Stimulated activated CD4-positive, alpha-beta T cell treated with anti-CD3 and anti-CD28 coated beads, TNF-alpha, amount 100 ng/mL, for 24 hours (primary cell): ENCODE measurements around the gene GLUL.

ENCODE experiments used
- DNase-seq, 3 experiments: peaks; one replicate each; pipeline ENCODE4 v3.0.0-alpha.2; 2020; ENCODE audit warnings: low read depth in 3 of 3

The GLUL gene

DNA sequence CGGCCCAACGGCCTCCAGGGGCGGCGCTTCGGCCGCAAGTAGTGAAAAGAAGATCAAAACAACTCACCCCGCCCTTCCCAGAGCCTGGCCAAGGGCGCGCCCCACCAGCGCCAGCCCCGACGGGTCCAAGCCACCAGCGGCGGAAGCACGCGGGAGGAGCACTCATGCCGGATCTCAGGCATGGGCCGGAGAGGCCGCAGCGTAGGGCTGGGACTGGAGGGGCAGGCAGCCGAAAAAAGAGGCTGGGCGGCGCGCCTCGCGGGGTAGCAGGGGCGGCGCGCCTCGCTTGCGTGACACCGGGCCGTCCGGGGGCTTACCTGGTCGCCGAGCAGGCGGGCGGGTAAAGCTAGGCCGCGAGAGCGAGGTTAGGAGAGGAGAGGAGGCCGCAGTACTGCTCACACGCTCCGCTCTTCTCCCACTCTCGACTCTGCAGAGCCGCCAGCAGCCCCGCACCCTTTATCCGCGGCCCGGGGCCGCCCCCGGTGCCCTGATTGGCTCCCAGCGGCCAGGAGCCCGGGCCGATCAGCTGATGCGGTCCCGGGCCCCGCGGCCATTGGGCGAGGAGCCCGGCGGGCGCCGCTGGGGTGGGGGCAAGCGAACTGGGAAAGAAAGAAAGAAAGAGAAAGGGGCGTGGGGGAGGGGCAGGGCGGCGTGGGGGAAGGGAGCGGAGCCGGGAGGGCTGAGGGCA is at the start of gene GLUL:
GLUL (minus strand) TSS at position 429 of the 688 bp plus-strand sequence. CDS start 3,053 bp downstream, outside the sequence.
- DNase-seq, result peak; percentile 37 to 68 (median 38)

DNA sequence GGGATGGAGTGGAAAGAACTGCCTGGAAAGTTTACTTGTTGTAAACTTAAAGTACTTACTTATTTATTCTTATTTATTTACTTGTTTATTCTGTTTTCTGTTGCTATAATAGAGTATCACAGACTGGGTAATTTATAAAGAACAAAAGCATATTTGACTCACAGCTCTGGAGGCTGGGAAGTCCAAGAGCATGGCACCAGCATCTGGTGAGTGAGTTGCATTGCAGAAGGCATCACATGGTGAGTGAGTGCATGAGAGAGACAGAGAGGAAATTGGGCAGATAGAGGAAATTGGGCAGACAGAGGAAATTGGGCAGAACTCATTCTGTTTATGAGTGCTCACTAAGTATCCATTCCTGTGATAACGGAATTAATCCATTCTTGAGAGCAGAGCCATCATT is 46.7 kb upstream of the GLUL start:
- no peak for DNase-seq

DNA sequence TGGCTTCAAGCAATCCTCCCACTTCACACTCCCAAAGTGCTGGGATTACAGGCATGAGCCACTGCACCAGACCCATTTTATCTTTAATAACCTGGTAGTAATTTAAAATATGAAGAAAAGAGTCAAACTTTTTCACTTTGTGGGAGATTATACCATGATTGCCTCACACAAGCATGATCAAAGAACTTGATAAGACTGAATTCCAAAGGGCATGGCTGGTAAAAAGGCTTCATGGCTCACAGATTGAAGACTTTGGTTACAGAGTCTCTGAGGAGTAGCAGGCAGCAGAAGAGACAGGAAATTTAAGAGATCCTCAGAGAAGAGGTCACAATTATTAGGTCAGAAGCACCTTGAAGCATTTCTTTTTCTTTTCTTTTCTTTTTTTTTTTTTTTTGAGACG is 42.0 kb upstream of the GLUL start:
- no peak for DNase-seq

DNA sequence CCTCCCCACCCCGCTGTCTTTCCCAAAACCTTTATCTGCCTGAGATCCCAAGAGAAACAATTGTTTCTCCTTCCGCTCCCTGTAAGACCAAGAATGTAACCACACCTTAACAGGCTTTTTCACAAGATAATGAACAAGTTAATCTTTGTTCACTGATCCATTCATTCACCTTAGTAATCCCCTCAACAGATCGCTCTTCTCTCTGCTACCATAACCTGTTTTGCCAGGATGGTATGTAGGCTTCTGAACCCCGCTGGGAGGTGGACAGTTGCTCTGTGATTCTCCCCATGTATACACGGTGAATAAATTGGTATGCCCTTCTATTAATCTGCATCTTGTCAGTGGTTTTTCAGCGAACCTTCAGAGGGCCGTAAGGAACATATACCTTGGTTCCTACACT is 39.7 kb upstream of the GLUL start:
- DNase-seq, result no peak

DNA sequence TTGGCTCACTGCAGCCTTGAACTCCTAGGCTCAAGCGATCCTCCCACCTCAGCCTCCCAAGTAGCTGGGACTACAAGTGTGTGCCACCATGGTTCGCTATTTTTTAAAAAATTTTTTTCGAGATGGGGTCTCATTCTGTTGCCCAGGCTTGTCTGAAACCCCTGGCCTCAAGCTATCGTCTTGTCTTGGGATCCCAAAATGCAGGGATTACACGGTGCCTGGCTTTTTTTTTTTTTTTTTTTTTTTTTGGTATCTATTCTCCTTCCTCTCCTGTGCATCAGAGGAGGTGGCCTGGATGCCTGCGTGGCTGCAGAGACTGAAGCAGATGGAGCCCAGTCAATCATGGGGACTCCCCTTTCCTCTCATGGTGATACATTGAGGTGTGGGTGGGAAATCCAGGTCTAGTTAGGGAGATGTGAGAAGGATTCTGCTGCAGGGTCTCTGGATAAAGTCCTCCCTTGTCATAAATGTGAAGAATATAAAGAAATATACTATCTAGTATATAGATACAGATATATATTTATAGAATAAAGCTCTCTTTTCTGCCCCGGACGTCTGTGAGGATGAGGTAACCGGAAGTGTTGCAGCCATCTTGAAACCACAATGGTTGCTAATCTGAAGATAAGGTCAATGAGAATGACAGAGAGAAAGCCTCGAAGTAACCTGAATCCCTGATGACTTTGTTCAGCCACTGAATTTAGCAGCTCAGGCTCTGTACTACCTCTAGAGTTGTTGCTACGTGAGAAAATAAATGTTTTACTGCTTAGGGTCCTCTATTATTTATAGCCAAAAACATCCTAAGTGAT is 38.9 kb upstream of the GLUL start:
- DNase-seq, result peak in 1 of 3 experiments; percentile 24

DNA sequence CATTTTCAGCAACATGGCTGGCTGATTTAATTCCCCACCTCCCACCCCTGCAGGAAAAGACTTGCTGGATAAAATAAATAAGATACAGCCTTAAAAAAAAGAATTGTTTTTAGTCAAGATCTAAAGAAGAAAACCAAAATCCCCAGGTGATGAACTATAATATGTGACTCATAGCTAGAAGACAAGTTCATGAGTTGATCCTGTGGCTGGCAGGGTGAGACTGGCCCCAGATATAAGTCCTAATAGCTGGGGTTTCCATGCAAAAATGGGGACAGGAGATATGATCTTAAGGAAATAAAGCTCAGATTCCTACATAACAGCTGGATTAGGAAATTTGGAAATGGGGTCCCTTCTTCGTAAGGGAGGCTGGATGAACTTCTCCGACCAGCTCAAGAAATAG is 36.5 kb upstream of the GLUL start:
- DNase-seq, result no peak

DNA sequence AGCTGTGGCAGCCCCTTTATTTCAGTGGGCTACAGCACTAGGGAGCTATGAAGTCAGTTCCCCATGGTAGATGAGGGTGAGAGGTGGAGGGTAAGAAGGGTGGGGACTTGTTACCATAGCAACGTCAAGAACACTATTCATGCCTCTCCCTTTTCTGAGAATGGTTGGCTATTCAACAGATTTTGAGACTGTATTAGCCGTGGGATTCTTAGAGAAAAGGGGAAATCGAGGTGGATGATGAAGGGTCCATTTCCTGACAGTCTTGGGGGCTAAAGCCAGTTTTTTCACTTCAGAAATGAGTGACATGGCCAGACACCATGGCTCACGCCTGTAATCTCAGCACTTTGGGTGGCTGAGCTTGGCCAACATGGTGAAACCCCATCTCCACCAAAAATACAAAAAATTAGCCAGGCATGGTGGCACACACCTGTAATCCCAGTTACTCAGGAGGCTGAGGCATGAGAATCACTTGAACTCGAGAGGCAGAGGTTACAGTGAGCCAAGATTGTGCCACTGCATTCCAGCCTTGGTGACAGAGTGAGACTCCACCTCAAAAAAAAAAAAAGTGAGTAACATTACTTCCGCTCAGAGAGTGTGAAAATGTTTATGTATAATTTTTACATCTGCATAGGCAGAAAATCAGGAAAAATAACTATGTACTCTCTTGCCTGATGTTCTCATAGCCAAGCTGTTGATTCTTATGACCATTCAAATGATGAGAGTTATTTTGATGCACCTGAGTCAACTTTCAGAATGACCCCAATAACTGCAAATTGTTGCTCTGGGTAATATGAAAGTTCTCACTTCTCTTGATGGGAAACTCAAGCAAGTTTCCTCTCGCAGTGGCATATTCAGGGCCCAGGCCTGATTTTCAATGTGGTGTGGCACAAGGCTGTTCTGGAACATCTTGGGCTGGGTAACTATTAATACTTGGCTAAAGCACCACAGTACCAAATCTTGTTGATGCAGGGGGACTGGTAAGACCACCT is 35.1 kb upstream of the GLUL start:
- no peak for DNase-seq

DNA sequence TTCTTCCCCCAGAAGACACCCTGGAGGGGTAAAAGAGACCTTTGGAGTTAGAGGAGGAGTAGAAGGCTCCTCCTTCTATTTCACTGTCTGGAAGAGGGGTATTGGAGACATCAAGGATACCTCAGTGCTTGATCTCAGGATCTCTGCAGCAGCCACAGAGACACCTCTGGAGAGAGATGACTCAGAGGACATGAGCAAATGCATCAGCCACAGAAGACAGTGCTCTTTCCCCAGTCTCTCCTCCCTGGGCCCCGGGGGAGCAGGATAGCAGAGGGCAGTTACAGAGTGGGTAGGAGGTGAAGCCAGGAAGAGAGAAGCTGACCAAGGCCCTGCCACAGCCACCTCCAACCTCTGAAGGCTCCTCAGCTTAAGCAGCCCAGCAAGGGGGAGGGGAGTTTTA is 24.2 kb upstream of the GLUL start:
- DNase-seq, result no peak

DNA sequence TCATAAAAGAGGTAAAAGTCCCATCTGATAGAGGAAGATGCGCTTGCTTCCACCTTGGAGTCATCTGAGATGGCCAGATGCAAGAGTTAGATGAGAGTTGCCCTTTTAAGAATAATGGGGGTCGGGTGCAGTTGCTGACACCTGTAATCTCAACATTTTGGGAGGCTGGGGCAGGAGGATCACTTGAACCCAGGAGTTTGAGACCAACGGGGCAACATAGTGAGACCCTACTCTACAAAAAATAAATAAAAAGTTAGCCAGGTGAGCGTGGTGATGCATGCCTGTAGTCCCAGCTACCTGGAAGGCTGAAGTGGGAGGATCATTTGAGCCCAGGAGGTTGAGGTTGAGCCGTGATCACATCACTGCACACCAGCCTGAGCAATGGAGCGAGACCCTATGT is 22.4 kb upstream of the GLUL start:
- DNase-seq, result no peak

DNA sequence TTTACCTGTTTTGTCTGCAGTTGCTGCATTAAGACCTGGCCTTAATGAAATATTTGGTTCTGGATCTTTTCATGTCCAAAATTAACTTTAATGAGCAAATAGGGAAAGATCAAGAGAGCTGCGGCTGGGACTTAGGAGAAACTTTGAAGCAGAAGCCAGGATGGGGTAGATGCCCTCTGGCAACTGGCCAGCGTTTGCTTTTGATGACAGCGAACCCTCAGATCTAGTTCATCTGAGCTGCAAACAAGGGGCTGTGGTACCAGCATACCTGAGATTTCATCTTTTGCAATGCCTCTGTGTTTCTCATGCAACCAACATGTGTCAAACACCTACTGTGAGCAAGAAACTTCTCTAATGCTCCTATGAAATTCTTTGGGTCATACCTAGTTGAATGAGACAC is 21.9 kb upstream of the GLUL start:
- no peak for DNase-seq

DNA sequence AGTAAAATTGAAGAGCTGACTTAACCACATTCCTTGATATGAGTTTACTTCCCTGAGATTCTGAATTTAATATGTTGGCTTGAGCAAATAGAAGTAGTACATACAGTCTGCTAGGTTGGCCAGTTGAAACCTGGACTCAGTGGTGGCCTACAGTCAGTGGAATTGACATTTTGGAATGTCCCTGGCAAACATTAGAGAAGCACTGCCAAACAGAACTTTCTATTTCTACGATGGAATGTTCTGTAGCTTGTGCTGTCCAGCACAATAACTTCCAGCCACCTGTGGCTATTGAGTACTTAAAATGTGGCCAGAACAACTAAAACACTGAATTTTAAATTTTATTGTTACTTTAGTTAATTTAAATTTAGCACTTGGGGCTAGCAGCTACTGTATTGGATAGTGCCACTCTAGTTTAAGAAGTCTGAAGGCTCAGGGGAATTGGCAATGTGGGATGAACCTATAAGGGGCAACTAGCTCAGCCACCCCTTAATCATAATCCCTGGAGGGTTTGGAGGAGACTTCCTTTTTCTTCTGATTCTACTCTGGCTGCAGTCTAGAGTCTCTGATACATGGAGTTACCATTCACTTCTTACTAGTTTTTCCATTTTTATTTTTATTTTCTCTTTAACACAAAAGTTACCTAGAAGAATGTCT is 19.2 kb upstream of the GLUL start:
- DNase-seq, result no peak

DNA sequence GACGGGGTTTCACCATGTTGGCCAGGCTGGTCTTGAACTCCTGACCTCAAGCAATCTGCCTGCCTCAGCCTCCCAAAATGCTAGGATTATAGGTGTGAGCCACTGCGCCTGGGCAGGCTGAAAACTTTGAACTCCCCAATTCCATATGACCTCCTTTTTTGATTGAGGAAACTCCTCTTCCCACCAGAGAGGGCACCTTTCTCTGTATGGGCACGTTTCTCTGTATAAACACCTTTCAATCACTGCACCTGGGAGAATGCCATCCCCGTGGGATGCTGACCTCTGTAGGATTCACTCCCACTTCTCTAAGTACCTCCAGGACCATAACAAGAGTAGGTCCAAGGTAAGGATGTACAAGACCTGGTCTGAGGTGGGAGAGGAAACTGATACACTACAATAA is 18.5 kb upstream of the GLUL start:
- no peak for DNase-seq

DNA sequence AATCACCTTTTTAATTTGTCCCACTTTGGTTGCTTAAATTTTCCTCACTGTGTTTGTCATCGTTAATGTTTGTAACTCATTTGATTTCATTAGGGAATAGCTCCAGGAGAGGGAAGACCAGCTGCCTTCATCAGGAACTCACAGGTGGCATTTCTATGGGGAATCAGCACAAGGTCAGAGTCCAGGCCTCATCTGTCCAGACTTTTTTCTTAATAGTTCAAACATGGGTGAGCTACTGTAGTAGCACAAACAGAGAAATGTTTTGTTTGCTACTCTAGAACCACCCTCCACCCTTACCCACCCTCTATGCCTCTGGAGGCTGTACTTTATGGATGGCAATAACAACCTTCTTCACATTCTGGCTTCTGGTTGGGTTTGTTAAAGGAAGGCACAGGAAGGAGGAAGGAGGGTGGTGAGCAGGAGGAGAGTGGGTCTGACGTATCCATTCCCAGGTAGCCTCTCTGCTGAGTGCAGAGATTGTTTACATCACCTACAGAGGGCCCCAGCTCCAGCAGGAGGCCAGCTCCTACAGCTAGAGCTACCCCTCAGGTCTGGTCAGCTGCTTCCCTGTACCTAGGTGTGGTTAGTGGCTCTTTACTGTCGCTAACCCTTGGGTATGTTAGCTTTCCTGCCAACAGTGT is 17.0 kb upstream of the GLUL start:
- no peak for DNase-seq

DNA sequence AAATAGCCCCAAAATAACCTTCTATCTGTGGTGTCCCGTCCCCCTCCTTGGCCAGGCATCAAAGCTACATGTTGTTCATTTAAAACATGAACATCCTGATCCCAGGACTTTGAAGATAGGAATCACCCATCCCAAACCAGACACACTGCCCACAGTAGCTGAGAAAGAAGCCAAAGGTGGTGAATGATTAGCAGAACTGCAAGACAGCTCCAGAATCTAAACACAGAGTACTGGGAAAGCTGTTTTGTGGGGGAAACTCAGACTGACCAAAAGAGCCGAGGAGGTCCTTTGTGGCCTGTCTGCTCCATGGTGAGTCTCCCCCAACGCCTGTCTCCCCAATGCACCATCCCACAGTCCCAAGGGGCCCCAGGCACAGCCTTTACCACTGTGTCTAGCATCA is 16.1 kb upstream of the GLUL start:
- DNase-seq, result no peak

DNA sequence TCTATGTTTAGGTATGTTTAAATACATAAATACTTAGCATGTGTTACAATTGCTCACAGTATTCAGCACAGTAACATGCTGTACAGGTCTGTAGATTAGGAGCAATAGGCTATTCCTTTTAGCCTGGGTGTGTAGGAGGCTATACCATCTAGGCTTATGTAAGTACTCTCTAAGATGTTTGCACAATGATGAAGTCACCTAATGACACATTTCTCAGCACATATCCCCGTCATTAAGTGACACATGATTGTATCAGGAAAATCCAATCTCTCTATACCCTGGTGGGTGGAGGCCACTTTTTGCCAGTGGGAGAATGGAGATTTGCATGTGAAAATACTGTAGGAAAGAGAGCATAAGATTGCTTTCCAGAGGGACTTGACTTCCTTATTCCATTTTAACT is 14.4 kb upstream of the GLUL start:
- DNase-seq, result no peak

DNA sequence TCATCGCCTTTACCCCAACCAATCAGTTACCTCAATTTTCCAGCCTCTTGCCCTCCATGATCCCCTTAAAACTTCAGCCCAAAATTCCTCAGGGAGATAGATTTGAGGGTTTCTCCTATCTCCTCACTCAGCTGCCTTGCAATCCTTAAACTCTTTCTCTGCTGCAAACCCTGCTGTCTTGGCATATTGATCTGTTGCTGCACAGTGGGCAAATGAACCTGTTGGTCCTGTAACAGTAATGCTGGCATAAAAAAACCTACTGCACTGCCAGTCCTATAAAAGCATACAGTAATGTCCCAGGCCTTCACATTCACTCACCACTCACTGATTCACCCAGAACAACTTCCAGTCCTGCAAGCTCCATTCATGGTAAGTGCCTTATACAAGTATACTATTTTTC is 14.0 kb upstream of the GLUL start:
- no peak for DNase-seq

DNA sequence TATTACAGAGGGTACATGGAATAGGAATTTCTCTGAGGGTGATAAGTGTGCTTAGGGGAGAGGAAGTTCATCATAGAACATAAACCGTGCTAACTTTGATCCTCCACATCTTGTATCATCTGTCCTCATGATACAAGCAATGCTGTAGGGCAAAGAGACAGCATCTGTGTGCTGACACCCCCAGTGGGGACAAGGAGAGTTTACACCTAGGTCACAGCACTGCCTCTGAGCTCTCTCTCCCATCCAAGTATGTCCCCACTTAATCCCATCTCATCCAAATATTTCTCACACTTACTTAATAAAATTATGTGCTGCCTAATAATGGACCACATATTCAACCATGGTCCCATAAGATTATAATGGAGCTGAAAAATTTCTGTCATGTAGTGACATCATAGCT is 13.2 kb upstream of the GLUL start:
- DNase-seq, result no peak

DNA sequence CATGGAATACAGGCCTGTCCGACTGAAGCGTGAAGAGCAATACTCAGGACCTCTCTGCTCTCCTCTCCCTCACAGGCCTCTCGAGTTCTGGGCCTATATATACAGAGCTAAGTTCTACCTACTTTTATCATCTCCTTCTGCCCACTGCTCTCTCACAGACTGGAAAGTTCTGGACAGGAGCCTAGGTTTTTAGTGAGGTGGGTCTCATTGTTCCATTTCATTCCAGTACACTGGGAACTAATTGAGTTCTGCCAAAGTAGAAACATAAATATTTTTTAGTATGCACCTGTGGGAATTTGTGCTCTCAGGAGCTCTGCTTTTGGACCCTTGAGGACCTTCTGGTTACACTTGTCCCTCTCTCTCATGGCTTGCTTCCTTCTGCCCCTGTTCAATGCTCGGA is 9.0 kb upstream of the GLUL start, which contains the start of gene TEDDM1:
TEDDM1 (minus strand) TSS at position 101 of the 400 bp plus-strand sequence. CDS start 182 bp downstream, outside the sequence.
- DNase-seq, result no peak

DNA sequence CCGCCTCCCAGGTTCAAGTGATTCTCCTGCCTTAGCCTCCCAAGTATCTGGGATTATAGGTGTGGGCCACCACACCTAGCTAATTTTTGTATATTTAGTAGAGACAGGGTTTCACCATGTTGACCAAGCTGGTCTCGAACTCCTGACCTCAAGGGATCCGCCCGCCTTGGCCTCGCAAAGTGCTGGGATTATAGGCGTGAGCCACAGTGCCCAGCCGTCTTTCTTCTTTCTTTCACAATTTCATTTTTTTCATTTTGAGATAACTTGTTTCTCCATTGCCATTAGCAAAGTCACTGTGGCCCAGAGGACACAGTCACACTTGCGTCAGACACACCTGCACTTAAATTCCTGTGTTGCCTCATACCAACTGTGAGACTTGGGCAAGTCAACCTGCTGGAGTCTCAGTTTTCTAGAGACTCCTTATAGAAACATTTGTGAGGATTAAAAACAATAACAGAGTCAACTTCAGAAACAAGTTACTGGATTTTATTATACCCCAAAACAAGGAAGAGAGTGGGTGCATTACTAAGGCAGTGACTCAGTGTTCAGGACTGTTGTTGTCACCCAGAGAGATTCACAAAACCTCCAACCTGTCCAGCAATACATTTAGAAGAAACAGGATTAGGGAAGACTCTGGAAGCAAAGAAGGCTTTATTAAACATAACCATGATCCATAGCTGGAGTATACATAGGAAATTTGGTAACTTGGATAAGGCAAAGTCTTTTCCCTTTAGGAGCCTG is 6.2 kb upstream of the GLUL start:
- no peak for DNase-seq

DNA sequence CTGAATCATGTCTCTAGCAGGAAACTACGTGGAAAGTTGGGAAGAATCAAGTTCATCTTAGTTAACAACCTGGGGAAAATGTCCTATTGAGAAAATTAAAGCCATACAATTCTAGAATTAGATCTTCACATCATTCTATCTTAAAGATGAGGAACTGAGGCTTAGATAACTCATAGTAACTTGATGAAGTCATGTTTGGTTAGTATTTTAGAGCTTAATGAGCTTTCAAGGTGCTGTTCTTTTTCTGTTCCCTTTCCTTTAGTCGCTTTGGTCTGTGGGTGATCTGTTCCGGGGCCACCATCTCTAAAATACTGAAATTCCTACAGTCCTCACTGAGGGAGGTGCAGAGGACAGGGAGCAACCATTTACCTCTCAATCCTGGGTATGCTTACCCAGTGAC is 4.3 kb upstream of the GLUL start:
- DNase-seq, result no peak
